PC-9 (cell line): ENCODE results near the gene TCF20. TPM values are rescaled to one million over a fixed set of nuclear protein-coding genes. Genes with fewer than 3 reads are reported as not detected.

ENCODE experiments used
- BruUV-seq: library from RNA; stranded (reverse); fragments of 400-500 nt; replicated peaks from 2 replicates; lab custom pipeline; 2021; lab: Mats Ljungman, UMichigan
- CTCF ChIA-PET: fragments of 300-600 bp; sonication (Branson Sonifier 250); formaldehyde crosslinking; loops from one replicate; lab custom pipeline; 2022; ENCODE audit warnings: antibody characterized with exemption; lab: Charles Lee
- POLR2A ChIA-PET: fragments of 300-600 bp; sonication (Branson Sonifier 250); formaldehyde crosslinking; loops from one replicate; lab custom pipeline; 2022; ENCODE audit warnings: antibody characterized with exemption; ENCODE audit not compliant: unreplicated experiment; lab: Charles Lee
- DNase-seq, 2 experiments: peaks; one replicate each; pipeline versions ENCODE4 v3.0.0 to v3.0.0-alpha.2; 2015 to 2022; ENCODE audit warnings: mixed read lengths in 1 of 2
- H2AFZ ChIP-seq: fragments of 200-600 bp; sonication (generic); 2 replicates; pipeline ENCODE4 v1.8.1; 2017; ENCODE audit warnings: antibody characterized with exemption
- H3F3A ChIP-seq: fragments of 200-600 bp; sonication (generic); 2 replicates; pipeline ENCODE4 v1.8.1; 2017; ENCODE audit warnings: antibody characterized with exemption, mild to moderate bottlenecking, low read depth; ENCODE audit not compliant: insufficient read depth
- H3K27ac ChIP-seq: fragments of 200-600 bp; sonication (generic); 2 replicates; pipeline ENCODE4 v1.6.1; 2016; ENCODE audit warnings: mixed run types
- H3K27me3 ChIP-seq: fragments of 200-600 bp; sonication (generic); 2 replicates; pipeline ENCODE4 v1.6.1; 2016; ENCODE audit warnings: low read depth, mixed run types; ENCODE audit not compliant: insufficient read depth
- H3K36me3 ChIP-seq: fragments of 200-600 bp; sonication (generic); 2 replicates; pipeline ENCODE4 v1.6.1; 2016; ENCODE audit warnings: low read depth, mixed run types
- H3K4me1 ChIP-seq: fragments of 200-600 bp; sonication (generic); replicated peaks from 2 replicates; pipeline ENCODE4 v1.6.1; 2016; ENCODE audit warnings: mixed run types; ENCODE audit not compliant: insufficient read depth
- H3K4me2 ChIP-seq: fragments of 200-600 bp; sonication (generic); 2 replicates; pipeline ENCODE4 v1.6.1; 2017; ENCODE audit warnings: mixed run types
- H3K4me3 ChIP-seq: fragments of 200-600 bp; sonication (generic); 2 replicates; pipeline ENCODE4 v1.6.1; 2016; ENCODE audit warnings: mixed run types
- H3K79me2 ChIP-seq: fragments of 200-600 bp; sonication (generic); 2 replicates; pipeline ENCODE4 v1.6.1; 2017; ENCODE audit warnings: low read depth, mixed run types
- H3K9me2 ChIP-seq: fragments of 200-600 bp; sonication (generic); 2 replicates; pipeline ENCODE4 v1.8.1; 2017; ENCODE audit warnings: mild to moderate bottlenecking; ENCODE audit not compliant: insufficient read depth
- H3K9me3 ChIP-seq: fragments of 200-600 bp; sonication (generic); 2 replicates; pipeline ENCODE4 v1.8.1; 2016; ENCODE audit warnings: low read depth; ENCODE audit not compliant: insufficient read depth
- H4K20me1 ChIP-seq: fragments of 200-600 bp; sonication (generic); 2 replicates; pipeline ENCODE4 v1.8.1; 2017; ENCODE audit not compliant: insufficient read depth
- EZH2 ChIP-seq: fragments of 200-600 bp; sonication (generic); IDR thresholded peaks from 2 replicates; pipeline ENCODE4 v1.8.0; 2017; ENCODE audit warnings: antibody characterized with exemption, low read depth
- intact Hi-C: fragments of 100-400 bp; cut with micrococcal nuclease; formaldehyde crosslinking; loops from one replicate; pipeline ENCODE4 v1.10.0; 2022; ENCODE audit not compliant: unreplicated experiment
- total RNA-seq: library from RNA; stranded (reverse); gene quantifications from 2 replicates; pipeline ENCODE4 v1.2.3, GENCODE V29; 2021
- TF ChIP-seq, protein P1 (sequence below): fragments of 200-600 bp; sonication (generic); conservative IDR thresholded peaks from 2 replicates; pipeline ENCODE4 v1.6.1; 2017; ENCODE audit warnings: mixed run types, antibody characterized with exemption, mild to moderate bottlenecking, moderate library complexity

TCF20 gene
- total RNA-seq, 1 experiment from 2014 or later, result 79.1 TPM

DNA sequence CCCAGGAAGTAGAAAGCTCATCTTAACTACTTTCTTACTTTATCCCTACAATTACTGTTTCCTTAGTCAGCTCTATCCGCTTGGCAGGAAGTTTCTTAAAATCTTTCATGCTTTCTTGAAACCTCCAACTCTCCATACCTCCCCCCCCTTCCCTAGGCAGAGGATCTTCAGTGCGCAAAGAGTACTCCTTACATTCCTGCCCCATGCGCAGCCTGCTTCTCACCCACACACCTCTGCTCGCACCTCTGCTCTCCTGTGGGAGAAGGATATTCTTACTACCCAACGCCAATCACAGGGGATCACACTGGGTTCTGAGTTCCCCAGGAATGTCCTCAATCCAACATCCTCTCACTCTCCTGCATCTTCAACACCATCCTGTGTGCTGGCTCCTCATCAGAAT is 12.3 kb downstream of the TCF20 start:
- Histone ChIP-seq H3K36me3 (no peaks in the 10 kb centered on the region), H3K4me3 (no peak overlapping the region), H3K9me2 (no peaks in the 10 kb centered on the region), H3K9me3 (no peaks in the 10 kb centered on the region), H2AFZ (no peak overlapping the region), H3K4me1 (no peaks in the 10 kb centered on the region), H4K20me1 (peaks cover 93% of the 10 kb centered on the region), H3K27ac (no peak overlapping the region), H3F3A (0 out of 2 replicates have a peak, but pooled peaks cover 5% of the 10 kb centered on the region), H3K79me2 (peaks cover 99% of the 10 kb centered on the region), H3K4me2 (no peak overlapping the region), H3K27me3 (no peaks in the 10 kb centered on the region)
- no peak for TF ChIP-seq EZH2
- TF ChIP-seq, protein P1, sequence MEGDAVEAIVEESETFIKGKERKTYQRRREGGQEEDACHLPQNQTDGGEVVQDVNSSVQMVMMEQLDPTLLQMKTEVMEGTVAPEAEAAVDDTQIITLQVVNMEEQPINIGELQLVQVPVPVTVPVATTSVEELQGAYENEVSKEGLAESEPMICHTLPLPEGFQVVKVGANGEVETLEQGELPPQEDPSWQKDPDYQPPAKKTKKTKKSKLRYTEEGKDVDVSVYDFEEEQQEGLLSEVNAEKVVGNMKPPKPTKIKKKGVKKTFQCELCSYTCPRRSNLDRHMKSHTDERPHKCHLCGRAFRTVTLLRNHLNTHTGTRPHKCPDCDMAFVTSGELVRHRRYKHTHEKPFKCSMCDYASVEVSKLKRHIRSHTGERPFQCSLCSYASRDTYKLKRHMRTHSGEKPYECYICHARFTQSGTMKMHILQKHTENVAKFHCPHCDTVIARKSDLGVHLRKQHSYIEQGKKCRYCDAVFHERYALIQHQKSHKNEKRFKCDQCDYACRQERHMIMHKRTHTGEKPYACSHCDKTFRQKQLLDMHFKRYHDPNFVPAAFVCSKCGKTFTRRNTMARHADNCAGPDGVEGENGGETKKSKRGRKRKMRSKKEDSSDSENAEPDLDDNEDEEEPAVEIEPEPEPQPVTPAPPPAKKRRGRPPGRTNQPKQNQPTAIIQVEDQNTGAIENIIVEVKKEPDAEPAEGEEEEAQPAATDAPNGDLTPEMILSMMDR, result no peak
- ChIA-PET CTCF (interaction anchor here (0.6 kb wide), 1 partner anchor 559 kb away, joined by 3 read pairs; no protein-coding TSS in a partner anchor), POLR2A (interaction anchor here (0.6 kb wide), 1 partner anchor 113 kb away, joined by 4 read pairs; no protein-coding TSS in a partner anchor)
- intact Hi-C loops, result no loop called here
- no peak for DNase-seq
- BruUV-seq, result no TSS peak

DNA sequence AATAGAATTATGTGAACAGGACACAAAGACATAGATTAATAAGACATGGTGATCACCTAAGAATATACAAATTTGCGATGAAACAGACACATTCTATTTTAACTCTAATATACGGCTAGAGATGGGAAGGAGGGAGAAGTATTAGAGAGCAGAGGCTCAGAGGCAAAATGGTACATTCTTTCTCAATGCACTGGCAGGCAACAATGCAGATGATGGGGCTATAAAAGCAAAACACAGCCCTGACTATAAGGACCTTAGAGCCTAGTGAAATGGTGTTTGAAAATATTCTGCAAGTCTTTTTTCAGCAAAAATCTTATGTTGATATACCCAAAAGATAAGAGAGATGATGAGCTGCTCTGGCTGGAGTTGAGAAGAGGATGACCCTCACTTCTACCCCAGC is 13.1 kb downstream of the TCF20 start:
- Histone ChIP-seq H3K4me2 (no peak overlapping the region), H2AFZ (no peak overlapping the region), H3K79me2 (peaks cover 97% of the 10 kb centered on the region), H3F3A (0 out of 2 replicates have a peak, but pooled peaks cover 5% of the 10 kb centered on the region), H3K9me2 (no peaks in the 10 kb centered on the region), H4K20me1 (peaks cover 91% of the 10 kb centered on the region), H3K27ac (no peak overlapping the region), H3K4me1 (no peaks in the 10 kb centered on the region), H3K36me3 (no peaks in the 10 kb centered on the region), H3K27me3 (no peaks in the 10 kb centered on the region), H3K9me3 (no peaks in the 10 kb centered on the region), H3K4me3 (no peak overlapping the region)
- intact Hi-C loops, result no loop called here
- CTCF ChIA-PET, result interaction anchor here (0.6 kb wide), 1 partner anchor 560 kb away, joined by 3 read pairs; no protein-coding TSS in a partner anchor
- POLR2A ChIA-PET, result interaction anchor here (0.6 kb wide), 1 partner anchor 113 kb away, joined by 4 read pairs; no protein-coding TSS in a partner anchor
- TF ChIP-seq, protein P1, result no peak
- no peak for TF ChIP-seq EZH2
- no peak for DNase-seq
- no TSS peak for BruUV-seq

DNA sequence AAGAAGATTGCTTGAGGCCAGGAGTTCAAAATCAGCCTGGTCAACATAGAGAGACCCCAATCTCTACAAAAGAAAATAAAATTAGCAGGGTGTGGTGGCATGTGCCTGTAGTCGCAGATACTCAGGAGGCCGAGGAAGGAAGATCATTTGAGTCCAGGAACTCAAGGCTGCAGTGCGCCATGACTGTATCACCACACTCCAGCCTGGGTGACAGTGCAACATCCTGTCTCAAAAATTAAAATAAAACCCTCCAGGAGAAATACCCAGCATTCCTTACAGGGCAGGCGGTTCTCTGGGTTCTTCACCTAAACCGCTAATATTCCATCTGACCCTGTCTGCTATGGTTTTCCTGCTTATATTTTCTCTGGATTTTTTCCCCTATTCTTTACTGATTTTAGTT is 13.5 kb downstream of the TCF20 start:
- peaks cover 97% of the 10 kb centered on the region for H3K79me2 ChIP-seq
- H3K9me2 ChIP-seq, result no peaks in the 10 kb centered on the region
- no peak overlapping the region for H3K4me2 ChIP-seq
- no peaks in the 10 kb centered on the region for H3K4me1 ChIP-seq
- no peaks in the 10 kb centered on the region for H3K36me3 ChIP-seq
- 0 out of 2 replicates have a peak, but pooled peaks cover 5% of the 10 kb centered on the region for H3F3A ChIP-seq
- CTCF ChIA-PET, result no interaction called here
- TF ChIP-seq, protein P1, result no peak
- no peak for TF ChIP-seq EZH2
- intact Hi-C loops, result no loop called here
- H2AFZ ChIP-seq, result no peak overlapping the region
- H3K4me3 ChIP-seq, result no peak overlapping the region
- no peak for DNase-seq
- H3K27ac ChIP-seq, result no peak overlapping the region
- peaks cover 91% of the 10 kb centered on the region for H4K20me1 ChIP-seq
- POLR2A ChIA-PET, result no interaction called here
- H3K9me3 ChIP-seq, result no peaks in the 10 kb centered on the region
- no peaks in the 10 kb centered on the region for H3K27me3 ChIP-seq
- no TSS peak for BruUV-seq
